ENCODE data around the gene FOXN3. TPM values are rescaled to one million over a fixed set of nuclear protein-coding genes. Genes with fewer than 3 reads are reported as not detected.
"Not testable (repeated sequence)": the region's sequence is repeated elsewhere in the genome, so short reads cannot be mapped to it uniquely, and the experiment has no call there.

FOXN3 gene
- total RNA-seq, 4 donors from 2014 or later, result 129 to 213 (median 163) TPM

GRCh38 chr14:89255012-89255411 lies 162.0 kb downstream of the FOXN3 start:
- no peak for DNase-seq
- Histone ChIP-seq H3K27me3 (no peaks in the 10 kb centered on the region), H3K4me3 (no peak overlapping the region), H3K27ac (no peak overlapping the region), H3K9me3 (no peaks in the 10 kb centered on the region), H3K36me3 (peaks cover 0 to 3% (median 0%) of the 10 kb centered on the region in 3 donors), H3K4me1 (no peaks in the 10 kb centered on the region)
- TF ChIP-seq POLR2A (IDR thresholded peaks at IDR 0.05) (no peak), CTCF (IDR thresholded peaks at IDR 0.05) (no peak)

GRCh38 chr14:89254166-89254909 lies 162.7 kb downstream of the FOXN3 start:
- no peaks in the 10 kb centered on the region for H3K9me3 ChIP-seq
- no peak for DNase-seq
- no peak for TF ChIP-seq CTCF (IDR thresholded peaks at IDR 0.05)
- no peak for TF ChIP-seq POLR2A (IDR thresholded peaks at IDR 0.05)

GRCh38 chr14:89252887-89253532 lies 164.0 kb downstream of the FOXN3 start:
- TF ChIP-seq POLR2A (IDR thresholded peaks at IDR 0.05) (no peak), CTCF (IDR thresholded peaks at IDR 0.05) (no peak)
- DNase-seq, result no peak
- no peaks in the 10 kb centered on the region for H3K27me3 ChIP-seq
- no peak overlapping the region for H3K27ac ChIP-seq
- no peak overlapping the region for H3K4me3 ChIP-seq
- H3K9me3 ChIP-seq, result no peaks in the 10 kb centered on the region
- no peaks in the 10 kb centered on the region for H3K4me1 ChIP-seq
- peaks cover 0 to 1% (median 0%) of the 10 kb centered on the region in 3 donors for H3K36me3 ChIP-seq

More at GRCh38 chr14:89254166-89254909, 162.7 kb downstream of the FOXN3 start:
- Histone ChIP-seq H3K4me1 (no peaks in the 10 kb centered on the region), H3K27ac (no peak overlapping the region), H3K27me3 (no peaks in the 10 kb centered on the region), H3K36me3 (peaks cover 0 to 3% (median 0%) of the 10 kb centered on the region in 3 donors), H3K4me3 (no peak overlapping the region)

GRCh38 chr14:89251061-89251460 lies 166.0 kb downstream of the FOXN3 start:
- H3K9me3 ChIP-seq, result no peaks in the 10 kb centered on the region
- H3K4me1 ChIP-seq, result no peaks in the 10 kb centered on the region
- no peak for TF ChIP-seq CTCF (IDR thresholded peaks at IDR 0.05)
- no peak for TF ChIP-seq POLR2A (IDR thresholded peaks at IDR 0.05)
- no peak for DNase-seq
- no peak overlapping the region for H3K27ac ChIP-seq
- no peak overlapping the region for H3K4me3 ChIP-seq
- no peaks in the 10 kb centered on the region for H3K27me3 ChIP-seq
- H3K36me3 ChIP-seq, result no peaks in the 10 kb centered on the region

- H3K9me3 ChIP-seq, H3K36me3 ChIP-seq, H3K4me1 ChIP-seq, H3K27ac ChIP-seq, DNase-seq, H3K4me3 ChIP-seq, H3K27me3 ChIP-seq: not testable (repeated sequence)
These were observed 166.4 kb downstream of the FOXN3 start for GRCh38 chr14:89250655-89250975.

GRCh38 chr14:89249972-89250654 lies 166.9 kb downstream of the FOXN3 start:
- TF ChIP-seq CTCF (IDR thresholded peaks at IDR 0.05) (no peak), POLR2A (IDR thresholded peaks at IDR 0.05) (no peak)
- Histone ChIP-seq H3K9me3 (no peaks in the 10 kb centered on the region), H3K27me3 (no peaks in the 10 kb centered on the region), H3K4me1 (no peaks in the 10 kb centered on the region), H3K4me3 (no peak overlapping the region), H3K36me3 (no peaks in the 10 kb centered on the region), H3K27ac (no peak overlapping the region)
- no peak for DNase-seq
